Liver (tissue), 9 donors: ENCODE results near the gene SPTAN1. TPM values are rescaled to one million over a fixed set of nuclear protein-coding genes. Genes with fewer than 3 reads are reported as not detected.

Experiments used
- DNase-seq: peaks from one replicate; pipeline ENCODE4 v3.0.0-alpha.2; 2017; ENCODE audit warnings: low spot score
- H3K27ac ChIP-seq, 2 donors: one replicate each; pipeline ENCODE4 v1.7.0; 2013; ENCODE audit warnings: inconsistent platforms in 2 of 2, low read length in 2 of 2, control low read depth in 1 of 2, low read depth in 1 of 2, mild to moderate bottlenecking in 1 of 2
- H3K27me3 ChIP-seq, 4 donors: one replicate each; pipeline versions ENCODE4 v1.6.1 to v1.7.0; 2013; ENCODE audit warnings: low read length in 3 of 4, inconsistent platforms in 1 of 4, mild to moderate bottlenecking in 1 of 4, moderate library complexity in 1 of 4; ENCODE audit not compliant: control insufficient read depth in 4 of 4, insufficient read depth in 4 of 4
- H3K36me3 ChIP-seq, 4 donors: one replicate each; pipeline versions ENCODE4 v1.6.1 to v1.7.0; 2013; ENCODE audit warnings: low read length in 3 of 4, mild to moderate bottlenecking in 3 of 4, low read depth in 1 of 4, moderate library complexity in 1 of 4; ENCODE audit not compliant: control insufficient read depth in 4 of 4, insufficient read depth in 3 of 4
- H3K4me1 ChIP-seq, 4 donors: one replicate each; pipeline versions ENCODE4 v1.6.1 to v1.7.0; 2013; ENCODE audit warnings: low read length in 3 of 4, mild to moderate bottlenecking in 3 of 4, moderate library complexity in 1 of 4; ENCODE audit not compliant: control insufficient read depth in 4 of 4, insufficient read depth in 4 of 4
- H3K4me3 ChIP-seq, 3 donors: one replicate each; pipeline versions ENCODE4 v1.6.1 to v1.7.0; 2013; ENCODE audit warnings: low read length in 3 of 3, control low read depth in 1 of 3, low read depth in 1 of 3, mild to moderate bottlenecking in 1 of 3
- H3K9ac ChIP-seq, 2 donors: one replicate each; pipeline ENCODE4 v1.7.0; 2013; ENCODE audit warnings: low read length in 2 of 2, mild to moderate bottlenecking in 2 of 2, moderate library complexity in 2 of 2, control low read depth in 1 of 2, low read depth in 1 of 2
- H3K9me3 ChIP-seq, 4 donors: one replicate each; pipeline versions ENCODE4 v1.6.1 to v1.7.0; 2013; ENCODE audit warnings: low read length in 3 of 4; ENCODE audit not compliant: control insufficient read depth in 4 of 4
- EGR1 ChIP-seq, 2 donors: IDR thresholded peaks; 2 replicates each; pipeline ENCODE4 v1.6.1; 2016 to 2018; ENCODE audit warnings: antibody characterized with exemption in 2 of 2, low read depth in 2 of 2
- FOXA2 ChIP-seq: IDR thresholded peaks from 2 replicates; pipeline ENCODE4 v1.6.1; 2016; ENCODE audit warnings: antibody characterized with exemption
- GABPA ChIP-seq, 2 donors: IDR thresholded peaks in 1 of 2; conservative IDR thresholded peaks in 1 of 2; 2 replicates each; pipeline ENCODE4 v1.6.1; 2016; ENCODE audit warnings: antibody characterized with exemption in 2 of 2, mild to moderate bottlenecking in 1 of 2, moderate library complexity in 1 of 2
- HNF4A ChIP-seq, 2 donors: conservative IDR thresholded peaks; 2 replicates each; pipeline ENCODE4 v1.6.1; 2016; ENCODE audit warnings: antibody characterized with exemption in 2 of 2, mild to moderate bottlenecking in 2 of 2
- HNF4G ChIP-seq: IDR thresholded peaks from 2 replicates; pipeline ENCODE4 v1.6.1; 2016; ENCODE audit warnings: antibody characterized with exemption
- JUND ChIP-seq, 2 donors: IDR thresholded peaks; 2 replicates each; pipeline ENCODE4 v1.6.1; 2016; ENCODE audit warnings: antibody characterized with exemption in 2 of 2
- NR2F2 ChIP-seq: IDR thresholded peaks from 2 replicates; pipeline ENCODE4 v1.6.1; 2016; ENCODE audit warnings: antibody characterized with exemption
- SP1 ChIP-seq: IDR thresholded peaks from 2 replicates; pipeline ENCODE4 v1.6.1; 2018; ENCODE audit warnings: antibody characterized with exemption, mild to moderate bottlenecking
- TAF1 ChIP-seq: conservative IDR thresholded peaks from 2 replicates; pipeline ENCODE4 v1.6.1; 2016; ENCODE audit warnings: antibody characterized with exemption, mild to moderate bottlenecking
- WGBS: extraction: QIAGEN DNeasy Blood & Tissue Kit; methylation state at CpG from one replicate; pipeline ENCODE4 v1.1.7; 2013; 5-methylcytosine and 5-hydroxymethylcytosine counted together
- polyA plus RNA-seq, 2 donors: library from polyadenylated mRNA; stranded (reverse) in 1 of 2; unstranded in 1 of 2; fragments of 200-250 nt in 1 of 2; fragments of >200 nt in 1 of 2; fragmentation: Nextera tagmentation in 1 of 2; extraction: Ambion mirVana in 1 of 2; gene quantifications; one replicate each; pipeline versions ENCODE4 v1.2.1 to v1.2.3, GENCODE V29; 2013 to 2015
- total RNA-seq, 2 donors: library from RNA; depleted of rRNA; stranded (reverse); fragments of >200 nt; gene quantifications; one replicate each; pipeline ENCODE4 v1.2.3, GENCODE V29; 2014
- TF ChIP-seq, protein P1 (sequence below): IDR thresholded peaks from 2 replicates; pipeline ENCODE4 v1.6.1; 2016; ENCODE audit warnings: antibody characterized with exemption
- TF ChIP-seq, protein P2 (sequence below): IDR thresholded peaks from 2 replicates; pipeline ENCODE4 v1.6.1; 2016; ENCODE audit warnings: antibody characterized with exemption
- TF ChIP-seq, protein P3 (sequence below): fragments of 150-350 bp; IDR thresholded peaks from 2 replicates; pipeline ENCODE4 v1.5.1; 2017; ENCODE audit warnings: improper control_type of control experiment, low read depth, low read length; ENCODE audit not compliant: missing input control
- TF ChIP-seq, protein P4 (sequence below): IDR thresholded peaks from 2 replicates; pipeline ENCODE4 v1.6.1; 2016; ENCODE audit warnings: antibody characterized with exemption
- donor health status: healthy.
- donor health status: healthy.
- donor health status: healthy.
- donor health status: healthy.
- donor health status: healthy.

Gene SPTAN1
- total and polyA plus RNA-seq, 4 donors = 31.3 to 86.5 (median 60.4) TPM

DNA sequence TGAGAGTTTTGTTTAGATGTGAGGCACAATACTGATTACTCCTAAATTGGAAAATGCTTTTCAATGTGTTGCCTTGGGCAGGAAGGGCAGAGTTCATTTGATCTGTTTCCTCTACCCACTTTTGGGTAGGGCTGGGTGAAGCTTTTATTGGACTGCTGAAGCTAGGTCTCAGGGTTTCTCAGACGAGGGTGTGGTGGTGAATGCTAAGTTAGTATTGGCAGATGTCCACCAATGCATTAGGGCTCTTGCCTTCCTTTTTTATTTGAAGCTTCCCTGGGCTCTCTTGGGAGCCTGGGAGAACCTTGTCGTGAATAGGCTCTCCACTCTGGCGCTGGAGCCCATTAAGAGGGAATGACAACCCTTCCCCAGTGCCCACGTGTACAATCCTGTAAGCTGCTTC, 23.1 kb downstream of the SPTAN1 start:
- H3K27ac ChIP-seq = no peak overlapping the region
- H3K4me1 ChIP-seq = peaks cover 6 to 30% (median 26%) of the 10 kb centered on the region in 4 donors
- H3K9me3 ChIP-seq = no peaks in the 10 kb centered on the region
- no peaks in the 10 kb centered on the region for H3K27me3 ChIP-seq
- peaks cover 9 to 47% (median 43%) of the 10 kb centered on the region in 4 donors for H3K36me3 ChIP-seq
- TF ChIP-seq JUND (IDR thresholded peaks at IDR 0.05) = no peak
- TF ChIP-seq SP1 = no peak
- TF ChIP-seq, protein P1, sequence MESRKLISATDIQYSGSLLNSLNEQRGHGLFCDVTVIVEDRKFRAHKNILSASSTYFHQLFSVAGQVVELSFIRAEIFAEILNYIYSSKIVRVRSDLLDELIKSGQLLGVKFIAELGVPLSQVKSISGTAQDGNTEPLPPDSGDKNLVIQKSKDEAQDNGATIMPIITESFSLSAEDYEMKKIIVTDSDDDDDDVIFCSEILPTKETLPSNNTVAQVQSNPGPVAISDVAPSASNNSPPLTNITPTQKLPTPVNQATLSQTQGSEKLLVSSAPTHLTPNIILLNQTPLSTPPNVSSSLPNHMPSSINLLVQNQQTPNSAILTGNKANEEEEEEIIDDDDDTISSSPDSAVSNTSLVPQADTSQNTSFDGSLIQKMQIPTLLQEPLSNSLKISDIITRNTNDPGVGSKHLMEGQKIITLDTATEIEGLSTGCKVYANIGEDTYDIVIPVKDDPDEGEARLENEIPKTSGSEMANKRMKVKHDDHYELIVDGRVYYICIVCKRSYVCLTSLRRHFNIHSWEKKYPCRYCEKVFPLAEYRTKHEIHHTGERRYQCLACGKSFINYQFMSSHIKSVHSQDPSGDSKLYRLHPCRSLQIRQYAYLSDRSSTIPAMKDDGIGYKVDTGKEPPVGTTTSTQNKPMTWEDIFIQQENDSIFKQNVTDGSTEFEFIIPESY = no peak
- TF ChIP-seq EGR1 (IDR thresholded peaks at IDR 0.05; ENCODE audit: low read depth in 2 of 2) = no peak
- TF ChIP-seq, protein P2, sequence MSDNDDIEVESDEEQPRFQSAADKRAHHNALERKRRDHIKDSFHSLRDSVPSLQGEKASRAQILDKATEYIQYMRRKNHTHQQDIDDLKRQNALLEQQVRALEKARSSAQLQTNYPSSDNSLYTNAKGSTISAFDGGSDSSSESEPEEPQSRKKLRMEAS = no peak
- no peak for TF ChIP-seq TAF1
- no peak for TF ChIP-seq NR2F2
- TF ChIP-seq, protein P3, sequence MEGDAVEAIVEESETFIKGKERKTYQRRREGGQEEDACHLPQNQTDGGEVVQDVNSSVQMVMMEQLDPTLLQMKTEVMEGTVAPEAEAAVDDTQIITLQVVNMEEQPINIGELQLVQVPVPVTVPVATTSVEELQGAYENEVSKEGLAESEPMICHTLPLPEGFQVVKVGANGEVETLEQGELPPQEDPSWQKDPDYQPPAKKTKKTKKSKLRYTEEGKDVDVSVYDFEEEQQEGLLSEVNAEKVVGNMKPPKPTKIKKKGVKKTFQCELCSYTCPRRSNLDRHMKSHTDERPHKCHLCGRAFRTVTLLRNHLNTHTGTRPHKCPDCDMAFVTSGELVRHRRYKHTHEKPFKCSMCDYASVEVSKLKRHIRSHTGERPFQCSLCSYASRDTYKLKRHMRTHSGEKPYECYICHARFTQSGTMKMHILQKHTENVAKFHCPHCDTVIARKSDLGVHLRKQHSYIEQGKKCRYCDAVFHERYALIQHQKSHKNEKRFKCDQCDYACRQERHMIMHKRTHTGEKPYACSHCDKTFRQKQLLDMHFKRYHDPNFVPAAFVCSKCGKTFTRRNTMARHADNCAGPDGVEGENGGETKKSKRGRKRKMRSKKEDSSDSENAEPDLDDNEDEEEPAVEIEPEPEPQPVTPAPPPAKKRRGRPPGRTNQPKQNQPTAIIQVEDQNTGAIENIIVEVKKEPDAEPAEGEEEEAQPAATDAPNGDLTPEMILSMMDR = no peak
- no peak for TF ChIP-seq HNF4G
- no peak for TF ChIP-seq HNF4A (conservative IDR thresholded peaks at IDR 0.05)
- no peak for TF ChIP-seq GABPA (IDR thresholded peaks at IDR 0.05 in 1 of 2, conservative IDR thresholded peaks at IDR 0.05 in 1 of 2)
- 67% methylated on average over 4 of the region's 4 CpGs for WGBS
- H3K4me3 ChIP-seq = no peak overlapping the region
- DNase-seq = no peak
- no peak overlapping the region for H3K9ac ChIP-seq

DNA sequence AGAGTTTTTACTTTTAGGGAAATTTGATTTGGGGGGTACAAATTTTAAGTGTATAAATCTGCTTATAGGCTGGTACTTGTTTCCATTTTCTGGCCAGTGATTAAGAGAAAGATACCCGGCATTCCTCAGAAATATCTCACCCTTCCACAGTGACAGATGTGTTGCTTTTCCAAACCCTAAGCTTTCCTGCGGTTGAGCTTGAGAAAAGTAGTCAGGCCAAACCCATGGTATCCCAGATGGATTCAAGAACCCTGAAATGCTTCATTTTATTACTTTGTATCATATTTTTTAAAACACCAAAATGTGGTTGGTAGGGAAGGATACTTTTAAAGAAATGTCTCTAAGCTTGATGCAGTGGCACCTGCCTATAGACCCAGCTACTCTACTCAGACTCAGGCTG, 23.5 kb downstream of the SPTAN1 start:
- DNase-seq = no peak

More for the DNA sequence above, 23.5 kb downstream of the SPTAN1 start:
- Histone ChIP-seq H3K4me3 (no peak overlapping the region), H3K9me3 (no peaks in the 10 kb centered on the region), H3K27ac (no peak overlapping the region), H3K9ac (no peak overlapping the region), H3K36me3 (peaks cover 11 to 51% (median 47%) of the 10 kb centered on the region in 4 donors), H3K27me3 (no peaks in the 10 kb centered on the region), H3K4me1 (peaks cover 6 to 30% (median 26%) of the 10 kb centered on the region in 4 donors)
- 95% methylated on average over 2 of the region's 2 CpGs for WGBS
- no peak for TF ChIP-seq FOXA2
- TF ChIP-seq, protein P2 = no peak
- TF ChIP-seq HNF4G = no peak
- no peak for TF ChIP-seq HNF4A (conservative IDR thresholded peaks at IDR 0.05)
- TF ChIP-seq GABPA (IDR thresholded peaks at IDR 0.05 in 1 of 2, conservative IDR thresholded peaks at IDR 0.05 in 1 of 2) = no peak
- TF ChIP-seq, protein P1 = no peak
- TF ChIP-seq, protein P4, sequence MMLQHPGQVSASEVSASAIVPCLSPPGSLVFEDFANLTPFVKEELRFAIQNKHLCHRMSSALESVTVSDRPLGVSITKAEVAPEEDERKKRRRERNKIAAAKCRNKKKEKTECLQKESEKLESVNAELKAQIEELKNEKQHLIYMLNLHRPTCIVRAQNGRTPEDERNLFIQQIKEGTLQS = no peak
